Left hindlimb (tissue), 1 donor: ENCODE results near the gene ROR1.
"Not testable (repeated sequence)": the region's sequence is repeated elsewhere in the genome, so short reads cannot be mapped to it uniquely, and the experiment has no call there.

Experiments
- DNase-seq: peaks from one replicate; pipeline ENCODE4 v3.0.0-alpha.2; 2018

Gene ROR1

DNA sequence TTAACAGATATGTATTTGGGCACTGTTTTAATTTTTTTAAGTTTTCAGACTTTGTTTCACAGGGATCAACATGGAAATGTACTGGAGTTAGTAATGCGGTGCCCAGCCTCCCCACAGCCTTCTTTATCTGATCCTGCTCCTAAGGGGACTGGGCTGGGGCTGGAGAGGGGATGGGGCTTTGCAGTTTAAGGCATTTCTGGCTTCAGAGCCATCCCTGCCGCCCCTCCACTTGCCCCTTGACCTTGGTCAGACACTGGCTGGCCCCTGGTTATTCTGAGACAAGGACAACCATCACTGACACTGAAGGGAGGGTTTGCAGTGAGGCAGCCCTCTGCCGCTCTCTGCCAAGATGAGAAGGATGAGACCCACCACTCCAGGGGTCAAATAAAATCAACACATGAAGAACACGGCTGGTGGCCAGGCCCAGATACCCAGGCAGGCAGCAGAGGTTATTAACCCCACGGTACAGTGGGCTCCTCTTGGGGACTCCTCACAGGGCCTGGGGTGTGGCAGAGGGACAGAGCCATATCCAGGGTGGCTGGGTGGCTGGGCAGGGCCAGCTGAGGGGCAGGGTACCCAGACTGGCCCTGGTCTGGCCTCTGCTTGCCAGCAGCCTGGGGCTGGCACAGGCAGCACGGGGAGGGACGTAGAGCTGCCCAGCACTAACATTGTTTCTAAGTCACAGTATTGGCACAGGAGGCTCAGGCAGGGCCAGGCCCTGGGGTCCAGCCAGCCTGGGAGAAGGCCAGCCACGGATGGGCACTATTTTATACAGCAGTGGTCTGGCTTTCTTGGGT is 422.5 kb downstream of the ROR1 start:
- DNase-seq, result no peak

DNA sequence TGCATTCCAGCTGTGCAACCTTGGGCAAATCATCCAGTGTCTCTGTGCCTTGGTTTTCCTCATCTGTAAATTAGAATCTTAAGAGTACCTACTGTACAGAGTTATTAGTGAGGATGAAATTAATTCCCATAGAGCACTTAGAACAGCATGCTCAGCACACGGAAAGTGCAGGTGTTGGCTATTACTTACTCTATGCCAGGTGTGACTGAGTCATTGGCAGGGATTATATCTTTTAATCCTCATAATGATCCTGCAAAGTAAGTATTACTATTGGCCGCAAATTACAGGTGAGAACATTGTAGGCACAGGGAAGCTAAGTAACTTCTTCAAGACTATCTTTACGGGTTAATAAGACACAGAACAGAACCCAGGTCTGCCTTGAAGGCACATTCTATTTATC is 423.3 kb downstream of the ROR1 start:
- DNase-seq, result no peak

DNA sequence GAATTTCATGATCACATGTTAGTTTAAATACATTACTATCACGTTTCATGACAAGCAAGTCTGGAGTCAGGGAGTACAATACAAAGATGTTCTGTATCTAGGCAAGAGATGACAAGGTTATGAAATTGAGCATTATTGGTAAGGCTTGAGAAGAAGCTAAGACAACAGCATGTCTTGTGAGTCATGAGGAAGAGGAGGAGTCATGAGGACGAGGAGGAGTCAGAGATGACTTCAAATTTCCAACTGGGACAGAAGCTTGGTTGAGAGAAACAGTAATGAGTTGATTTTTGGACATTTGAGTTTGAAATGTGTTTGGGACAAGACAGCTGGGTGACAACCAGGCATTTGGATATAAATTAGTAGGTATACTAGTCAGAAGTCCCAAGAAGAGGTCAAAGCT is 425.3 kb downstream of the ROR1 start:
- no peak for DNase-seq

DNA sequence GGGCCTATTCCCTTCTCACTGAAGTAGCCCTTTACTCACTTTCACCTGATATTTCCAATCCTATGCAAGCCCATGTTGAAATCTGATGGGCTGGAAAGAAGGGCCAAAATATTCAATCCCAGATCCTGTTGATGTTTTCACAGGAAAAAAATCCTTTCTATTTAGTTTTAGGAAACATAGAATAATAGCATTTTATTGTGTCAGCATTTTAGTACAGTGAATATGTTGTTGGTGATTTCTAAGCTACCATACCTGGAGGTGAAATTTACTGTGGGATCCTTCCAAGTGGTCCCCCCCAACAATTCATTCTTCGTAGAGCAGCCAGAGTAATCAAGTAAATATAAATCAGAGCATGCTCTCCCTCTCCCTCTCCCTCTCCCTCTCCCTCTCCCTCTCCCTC is 426.2 kb downstream of the ROR1 start:
- no peak for DNase-seq

DNA sequence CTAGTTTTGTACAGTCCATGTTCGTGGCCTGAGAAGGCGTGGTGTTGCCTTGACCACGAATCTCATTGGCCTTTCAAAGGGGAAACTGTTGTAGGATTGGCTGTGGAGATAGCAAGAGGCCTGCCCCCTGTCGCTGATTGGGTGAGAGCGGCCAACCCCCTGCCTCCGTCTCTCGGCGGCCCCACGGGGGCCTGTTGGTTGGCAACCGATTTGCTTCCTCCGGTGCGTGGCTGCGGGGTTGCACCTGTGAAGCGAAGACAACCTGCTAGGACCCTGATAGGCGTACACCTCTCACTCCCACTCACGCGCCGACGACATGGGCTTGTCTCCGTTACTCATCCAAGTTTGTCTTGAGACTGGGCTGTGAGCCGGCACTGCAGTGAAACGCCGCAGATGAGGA is 429.6 kb downstream of the ROR1 start, which contains the start of gene UBE2U:
TSS of gene UBE2U (plus strand) at position 204 of the 400 bp plus-strand sequence. CDS start 428 bp downstream, outside the sequence.
- no peak for DNase-seq

DNA sequence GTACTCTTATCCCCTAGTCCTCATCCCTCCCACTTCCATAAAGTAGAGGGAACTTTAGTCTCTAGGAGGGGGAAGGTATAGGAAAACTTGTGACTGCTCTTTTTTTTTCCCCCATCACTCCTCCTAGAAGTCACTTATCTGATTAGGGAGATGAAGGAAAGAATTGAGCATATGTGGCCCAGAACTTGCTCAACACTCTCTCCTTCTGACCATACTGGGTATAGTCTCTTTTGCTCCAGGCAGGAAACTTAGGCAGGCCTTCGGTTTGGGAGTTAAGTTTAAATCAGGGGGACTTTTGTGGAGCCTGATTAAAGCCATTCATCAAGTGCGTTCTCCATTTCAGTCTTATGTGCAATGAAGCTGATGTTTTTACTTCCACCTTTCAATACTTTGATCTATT is 435.4 kb downstream of the ROR1 start:
- DNase-seq, result no peak

DNA sequence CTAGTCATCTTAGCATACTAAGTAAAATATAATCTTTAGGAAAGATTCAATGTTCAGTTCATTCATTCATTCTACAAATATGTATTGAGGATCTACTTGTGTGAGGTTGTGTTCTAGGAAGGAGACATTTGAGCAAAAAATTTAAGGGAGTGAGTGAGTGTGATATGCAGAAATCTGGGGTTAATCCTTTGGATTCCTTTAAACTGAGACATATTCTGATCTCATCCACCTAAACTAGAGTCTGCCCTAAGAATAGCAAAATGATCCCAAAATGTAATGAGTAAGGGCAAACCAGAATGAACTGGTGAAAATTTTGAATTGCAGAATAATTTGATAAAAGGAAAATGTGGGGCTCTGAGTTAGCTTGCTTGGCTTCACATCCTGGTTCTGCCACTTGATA is 438.2 kb downstream of the ROR1 start:
- no peak for DNase-seq

DNA sequence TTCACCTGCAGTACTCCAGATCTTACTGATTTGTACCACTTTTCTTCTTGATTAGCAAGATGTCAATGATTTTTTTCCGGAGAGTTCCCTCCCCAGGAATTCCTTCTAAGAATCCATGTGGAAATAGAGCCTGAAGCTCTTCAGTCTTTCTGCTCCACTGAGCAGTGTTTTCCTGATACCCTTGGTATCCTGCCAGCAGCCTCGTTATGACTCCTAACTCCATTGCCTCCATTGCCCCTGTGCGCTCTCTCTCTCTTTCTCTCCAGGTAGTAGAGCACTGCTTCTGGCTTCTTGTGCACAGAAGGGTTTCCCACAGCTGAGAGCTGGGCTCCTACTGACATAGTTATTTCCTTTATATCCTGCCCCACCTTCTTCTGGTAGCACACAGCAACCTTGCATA is 441.8 kb downstream of the ROR1 start:
- no peak for DNase-seq

DNA sequence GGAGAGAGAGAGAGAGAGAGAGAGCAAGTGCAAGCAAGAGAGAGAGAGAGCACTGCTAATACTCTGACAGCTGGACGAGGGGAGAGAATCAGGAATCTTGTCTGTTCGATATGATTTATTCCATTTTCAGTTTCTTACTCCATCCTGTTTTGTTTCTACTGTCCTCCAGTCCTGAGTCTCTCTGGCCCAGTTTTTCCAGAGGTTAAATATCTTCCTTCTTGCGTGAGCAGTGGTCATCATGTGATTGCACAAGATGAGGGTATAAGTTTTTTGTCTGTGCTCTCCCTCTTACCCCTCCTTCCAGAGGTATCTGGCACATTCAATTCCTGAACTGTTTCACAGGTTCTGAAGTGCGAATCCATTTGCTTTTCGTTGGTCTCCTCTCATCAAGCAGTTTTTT is 446.4 kb downstream of the ROR1 start:
- no peak for DNase-seq

DNA sequence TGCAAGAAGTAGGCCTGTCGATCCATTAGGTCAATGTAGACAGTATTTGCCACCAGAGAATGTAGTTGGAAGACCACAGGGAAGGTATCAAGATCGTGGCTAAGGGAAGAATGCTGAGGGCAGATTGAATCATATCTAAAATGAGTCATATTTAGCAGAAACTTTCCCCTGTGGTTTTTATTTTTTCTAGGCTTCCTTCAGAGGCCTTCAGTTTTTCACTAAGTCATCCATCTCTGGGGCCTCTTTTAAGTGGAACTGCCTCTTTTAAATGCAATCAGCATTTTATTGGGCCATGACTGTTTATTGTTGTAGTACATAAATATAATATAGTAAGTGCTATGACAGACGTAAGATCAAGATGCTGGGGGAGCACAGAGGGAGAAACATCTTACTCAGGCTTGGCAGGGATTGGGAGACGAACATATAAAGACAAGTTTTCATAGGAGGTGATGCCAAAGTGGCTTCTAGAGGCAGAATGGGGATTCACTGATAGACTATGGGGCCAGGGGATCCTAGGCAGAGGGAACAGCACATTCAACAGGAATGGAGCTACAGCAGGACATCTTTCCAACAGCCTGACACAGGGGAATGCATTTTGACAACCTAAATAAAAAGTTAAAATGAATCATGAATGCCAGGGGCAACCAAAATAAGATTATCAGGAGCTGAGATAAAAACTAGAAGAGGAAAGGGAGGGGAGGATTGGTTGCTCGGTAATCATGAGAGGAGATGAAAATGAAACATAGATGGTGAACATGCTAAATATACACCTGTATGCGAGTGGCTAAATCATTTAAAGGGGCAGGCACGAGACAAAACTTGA is 449.7 kb downstream of the ROR1 start:
- no peak for DNase-seq

DNA sequence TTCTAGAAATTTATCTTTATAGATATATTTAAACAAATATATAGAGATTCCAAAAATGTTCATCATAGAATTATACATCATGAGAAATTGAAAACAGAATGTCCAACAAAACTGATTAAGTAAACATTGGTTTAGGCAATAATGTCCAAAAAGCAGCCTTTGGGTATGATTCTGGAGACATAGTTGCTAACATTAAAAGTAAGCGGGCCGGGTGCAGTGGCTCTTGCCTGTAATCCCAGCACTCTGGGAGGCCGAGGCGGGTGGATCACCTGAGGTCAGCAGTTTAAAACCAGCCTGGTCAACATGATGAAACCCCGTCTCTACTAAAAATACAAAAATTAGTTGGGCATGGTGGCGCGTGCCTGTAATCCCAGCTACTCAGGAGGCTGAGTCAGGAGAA is 450.4 kb downstream of the ROR1 start:
- not testable (repeated sequence) for DNase-seq

DNA sequence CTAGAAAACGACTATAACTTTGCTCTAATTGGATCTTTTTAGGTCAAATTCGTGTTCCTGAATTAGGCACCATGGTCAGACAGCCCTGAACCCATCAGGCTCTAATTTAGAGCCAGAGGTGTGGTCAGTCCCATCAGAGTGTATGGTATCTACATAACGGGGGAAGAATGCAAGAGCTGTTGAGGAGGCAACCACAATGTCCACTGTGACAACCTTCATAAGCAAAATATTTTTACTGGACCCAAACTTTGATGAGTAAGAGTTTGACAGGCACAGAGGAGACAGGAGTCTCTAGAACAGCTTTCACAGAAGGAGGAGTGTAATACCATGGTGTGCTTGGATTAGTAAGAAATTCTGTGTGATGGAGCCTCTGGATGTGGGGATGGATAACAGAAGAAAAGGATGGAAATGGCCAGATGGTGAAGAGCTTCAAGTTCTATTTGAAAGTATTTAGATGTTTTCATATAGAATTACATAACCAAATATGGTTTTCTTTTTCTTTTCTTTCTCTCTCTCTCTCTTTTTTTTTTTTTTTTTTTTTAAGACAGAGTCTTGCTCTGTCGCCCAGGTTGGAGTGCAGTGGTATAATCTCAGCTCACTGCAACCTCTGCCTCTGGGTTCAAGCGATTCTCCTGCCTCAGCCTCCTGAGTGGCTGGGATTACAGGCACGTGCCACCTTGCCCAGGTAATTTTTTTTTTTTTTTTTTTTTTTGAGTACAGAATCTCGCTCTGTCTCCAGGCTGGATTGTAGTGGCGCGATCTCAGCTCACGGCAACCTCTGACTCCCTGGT is 454.5 kb downstream of the ROR1 start:
- DNase-seq, result no peak

DNA sequence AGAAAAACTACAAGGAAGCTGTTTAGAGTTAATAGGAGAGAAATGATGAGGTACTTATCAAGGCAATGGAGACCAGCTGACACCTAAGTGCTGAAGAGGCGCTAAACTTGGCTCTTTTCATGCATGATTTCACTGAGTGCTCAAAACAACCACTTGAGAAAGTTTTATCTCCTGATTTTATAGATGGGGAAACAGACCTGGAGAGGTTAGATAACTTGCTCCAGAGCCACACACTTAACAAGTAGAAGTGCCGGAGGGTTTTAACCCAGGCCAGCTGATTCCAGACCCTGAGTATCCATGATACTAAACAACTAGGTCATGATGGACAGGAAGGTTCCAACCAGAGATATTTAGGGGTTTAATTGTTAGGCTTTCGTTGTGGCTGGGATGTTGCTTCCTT is 455.5 kb downstream of the ROR1 start:
- no peak for DNase-seq
